ENCODE measurements around the gene ENSA.
"Not testable (repeated sequence)": the region's sequence is repeated elsewhere in the genome, so short reads cannot be mapped to it uniquely, and the experiment has no call there.

Gene ENSA

DNA sequence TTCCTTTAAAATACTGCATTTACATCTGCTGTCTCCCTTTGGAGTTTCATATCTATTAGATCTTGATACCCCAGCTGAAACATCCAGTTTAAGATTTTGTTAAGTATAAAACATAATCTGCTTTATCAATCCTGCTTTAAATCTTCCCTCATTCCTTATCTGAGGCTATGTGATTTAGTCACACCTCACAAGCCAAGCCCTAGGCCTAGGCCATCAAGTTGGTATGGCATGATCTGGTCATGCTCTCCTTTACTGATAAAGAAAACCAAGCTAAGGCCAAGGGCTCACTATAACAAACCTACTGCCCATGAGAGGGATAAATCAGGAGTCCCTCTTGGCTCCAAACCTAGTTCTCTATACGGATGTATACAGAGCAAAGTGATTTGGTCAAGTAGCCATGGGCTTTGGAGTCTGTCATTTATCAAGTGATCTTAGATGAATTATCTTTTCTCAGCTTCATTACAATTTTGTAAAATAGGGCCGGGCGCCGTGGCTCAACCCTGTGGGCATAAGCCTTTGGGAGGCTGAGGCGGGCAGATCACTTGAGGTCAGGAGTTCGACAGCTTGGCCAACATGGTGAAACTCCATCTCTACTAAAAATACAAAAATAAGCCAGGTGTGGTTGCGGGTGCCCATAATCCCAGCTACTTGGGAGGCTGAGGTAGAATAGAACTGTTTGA is 22.8 kb downstream of the ENSA start:
- Mint-ChIP-seq H3K4me1 (peaks cover 32% of the 10 kb centered on the region), H3K36me3 (peaks cover 5% of the 10 kb centered on the region), H3K4me3 (no peak overlapping the region), H3K27ac (peak overlapping the region; percentile 56), H3K27me3 (no peaks in the 10 kb centered on the region), H3K9me3 (no peaks in the 10 kb centered on the region)

DNA sequence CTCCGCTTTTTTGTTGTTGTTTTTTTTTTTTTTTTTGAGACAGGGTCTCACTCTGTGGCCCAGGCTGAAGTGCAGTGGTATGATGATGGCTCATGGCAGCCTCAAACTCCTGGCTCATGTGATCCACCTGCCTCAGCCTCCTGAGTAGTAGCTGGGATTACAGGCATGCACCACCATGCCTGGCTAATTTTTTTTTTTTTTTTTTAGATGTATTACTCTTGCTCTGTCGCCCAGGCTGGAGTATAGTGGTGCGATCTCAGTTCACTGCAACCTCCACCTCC is 24.0 kb downstream of the ENSA start:
- not testable (repeated sequence) for H3K9me3 Mint-ChIP-seq, H3K27me3 Mint-ChIP-seq, H3K36me3 Mint-ChIP-seq, H3K27ac Mint-ChIP-seq, H3K4me3 Mint-ChIP-seq
- peaks cover 24% of the 10 kb centered on the region for H3K4me1 Mint-ChIP-seq

DNA sequence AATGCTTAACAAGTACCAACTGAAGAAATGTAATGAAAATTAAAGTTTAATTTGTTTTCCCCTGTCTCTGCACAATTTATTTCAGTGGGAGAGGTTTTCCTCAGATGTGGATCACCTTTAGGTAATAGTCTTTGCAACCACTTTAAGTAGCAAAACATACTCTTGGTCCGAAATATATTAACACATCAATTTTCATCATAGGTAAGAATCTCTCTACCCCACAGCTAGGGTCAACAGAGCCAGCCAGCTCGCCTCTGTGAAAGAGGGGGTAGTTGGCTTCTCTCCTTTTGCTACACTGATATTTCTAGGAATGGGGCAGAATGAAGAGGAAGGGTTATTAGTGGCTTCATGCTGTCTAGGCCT is 25.2 kb downstream of the ENSA start:
- Mint-ChIP-seq H3K36me3 (peaks cover 9% of the 10 kb centered on the region), H3K27me3 (no peaks in the 10 kb centered on the region), H3K27ac (peak overlapping the region; percentile 96), H3K4me1 (peaks cover 24% of the 10 kb centered on the region), H3K4me3 (peak overlapping the region; percentile 36), H3K9me3 (no peaks in the 10 kb centered on the region)

DNA sequence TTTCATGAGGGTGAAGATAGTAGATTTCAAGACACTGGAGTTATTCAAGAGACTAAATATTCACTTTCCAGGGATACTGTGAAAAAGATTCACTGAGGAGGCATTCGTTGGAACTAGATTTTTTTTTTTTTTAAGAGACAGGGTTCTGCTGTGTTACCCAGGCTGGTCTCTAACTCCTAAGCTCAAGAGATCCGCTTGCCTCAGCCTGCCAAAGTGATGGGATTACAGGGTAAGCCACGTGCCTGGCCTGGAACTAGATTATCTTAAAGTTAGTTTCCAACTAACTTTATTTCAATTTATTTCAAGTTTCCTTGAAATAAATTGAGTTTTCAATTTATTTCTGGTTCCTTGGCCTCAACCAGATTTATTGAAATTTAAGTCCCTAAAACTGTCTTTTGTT is 25.7 kb downstream of the ENSA start:
- Mint-ChIP-seq H3K27ac (peak overlapping the region; percentile 94), H3K4me1 (peaks cover 24% of the 10 kb centered on the region), H3K36me3 (peaks cover 9% of the 10 kb centered on the region), H3K27me3 (no peaks in the 10 kb centered on the region), H3K4me3 (no peak overlapping the region), H3K9me3 (no peaks in the 10 kb centered on the region)

DNA sequence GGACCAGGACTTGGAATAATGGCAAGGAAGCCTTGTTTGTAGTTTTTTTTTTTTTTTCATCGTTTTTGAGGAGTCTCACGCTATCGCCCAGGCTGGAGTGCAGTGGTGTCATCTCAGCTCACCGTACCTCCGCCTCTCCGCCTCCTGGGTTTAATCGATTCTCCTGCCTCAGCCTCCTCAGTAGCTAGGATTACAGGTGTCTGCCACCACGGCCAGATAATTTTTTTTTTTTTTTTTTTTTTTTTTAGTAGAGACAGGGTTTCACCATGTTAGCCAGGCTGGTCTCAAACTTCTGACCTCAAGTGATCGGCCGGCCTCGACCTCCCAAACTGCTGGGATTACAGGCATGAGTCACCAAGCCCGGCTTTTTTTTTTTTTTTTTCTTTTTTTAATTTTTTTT is 27.0 kb downstream of the ENSA start:
- H3K27ac Mint-ChIP-seq, H3K9me3 Mint-ChIP-seq, H3K4me3 Mint-ChIP-seq, H3K36me3 Mint-ChIP-seq, H3K27me3 Mint-ChIP-seq: not testable (repeated sequence)
- H3K4me1 Mint-ChIP-seq: peaks cover 24% of the 10 kb centered on the region

DNA sequence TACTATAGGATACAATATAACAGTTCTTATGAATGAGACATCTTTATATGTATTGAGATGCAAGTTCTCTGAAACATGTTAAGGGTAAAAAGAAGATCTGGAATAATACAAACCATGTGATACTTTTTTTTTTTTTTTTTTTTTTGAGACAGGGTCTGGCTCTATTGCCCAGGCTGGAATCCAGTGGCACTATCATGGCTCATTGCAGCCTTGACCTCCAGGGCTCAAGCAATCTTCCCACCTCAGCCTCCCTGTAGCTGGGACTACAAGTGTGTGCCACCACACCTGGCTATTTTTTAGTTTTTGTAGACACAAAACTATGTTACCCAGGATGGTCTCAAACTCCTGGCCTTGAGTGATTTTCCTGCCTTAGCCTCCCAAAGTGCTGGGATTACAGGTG is 27.9 kb downstream of the ENSA start:
- H3K9me3 Mint-ChIP-seq: no peaks in the 10 kb centered on the region
- H3K4me3 Mint-ChIP-seq: no peak overlapping the region
- H3K27ac Mint-ChIP-seq: no peak overlapping the region
- H3K27me3 Mint-ChIP-seq: no peaks in the 10 kb centered on the region
- peaks cover 9% of the 10 kb centered on the region for H3K36me3 Mint-ChIP-seq
- peaks cover 23% of the 10 kb centered on the region for H3K4me1 Mint-ChIP-seq

DNA sequence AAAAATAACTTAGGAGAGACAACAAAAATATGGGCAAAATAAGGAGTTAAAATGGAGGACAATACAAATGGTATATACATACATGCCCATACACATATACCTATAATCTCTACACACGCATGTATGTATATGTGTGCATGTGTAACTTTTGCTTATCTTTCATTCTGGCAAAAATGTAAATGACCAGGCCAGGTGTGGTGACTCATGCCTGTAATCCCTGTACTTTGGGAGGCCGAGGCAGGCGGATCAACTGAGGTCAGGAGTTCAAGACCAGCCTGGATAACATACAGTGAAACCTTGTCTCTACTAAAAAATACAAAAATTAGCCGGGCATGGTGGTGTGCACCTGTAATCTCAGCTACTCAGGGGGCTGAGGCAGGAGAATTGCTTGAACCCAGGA is 31.1 kb downstream of the ENSA start:
- H3K9me3 Mint-ChIP-seq, H3K27ac Mint-ChIP-seq, H3K27me3 Mint-ChIP-seq, H3K36me3 Mint-ChIP-seq, H3K4me3 Mint-ChIP-seq: not testable (repeated sequence)
- H3K4me1 Mint-ChIP-seq: peaks cover 14% of the 10 kb centered on the region

DNA sequence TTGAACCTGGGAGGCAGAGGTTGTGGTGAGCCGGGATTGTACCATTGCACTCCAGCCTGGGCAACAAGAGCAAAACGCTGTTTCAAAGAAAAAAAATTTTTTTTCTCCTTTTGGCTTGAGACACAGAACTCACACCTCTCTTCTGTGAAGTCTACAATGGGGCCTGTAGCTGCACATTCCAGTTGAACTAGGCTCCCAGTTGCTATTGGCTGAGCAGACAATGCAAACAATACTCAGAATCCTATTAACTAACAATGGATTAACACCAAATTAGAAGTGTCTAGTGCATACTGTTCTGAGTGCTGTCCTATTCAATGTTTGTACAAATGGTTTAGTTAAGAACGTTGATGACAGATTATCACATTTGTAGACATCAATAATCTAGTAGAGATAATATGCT is 32.4 kb downstream of the ENSA start:
- Mint-ChIP-seq H3K9me3 (no peaks in the 10 kb centered on the region), H3K27ac (no peak overlapping the region), H3K4me1 (peaks cover 11% of the 10 kb centered on the region), H3K36me3 (peaks cover 4% of the 10 kb centered on the region), H3K4me3 (no peak overlapping the region), H3K27me3 (no peaks in the 10 kb centered on the region)

DNA sequence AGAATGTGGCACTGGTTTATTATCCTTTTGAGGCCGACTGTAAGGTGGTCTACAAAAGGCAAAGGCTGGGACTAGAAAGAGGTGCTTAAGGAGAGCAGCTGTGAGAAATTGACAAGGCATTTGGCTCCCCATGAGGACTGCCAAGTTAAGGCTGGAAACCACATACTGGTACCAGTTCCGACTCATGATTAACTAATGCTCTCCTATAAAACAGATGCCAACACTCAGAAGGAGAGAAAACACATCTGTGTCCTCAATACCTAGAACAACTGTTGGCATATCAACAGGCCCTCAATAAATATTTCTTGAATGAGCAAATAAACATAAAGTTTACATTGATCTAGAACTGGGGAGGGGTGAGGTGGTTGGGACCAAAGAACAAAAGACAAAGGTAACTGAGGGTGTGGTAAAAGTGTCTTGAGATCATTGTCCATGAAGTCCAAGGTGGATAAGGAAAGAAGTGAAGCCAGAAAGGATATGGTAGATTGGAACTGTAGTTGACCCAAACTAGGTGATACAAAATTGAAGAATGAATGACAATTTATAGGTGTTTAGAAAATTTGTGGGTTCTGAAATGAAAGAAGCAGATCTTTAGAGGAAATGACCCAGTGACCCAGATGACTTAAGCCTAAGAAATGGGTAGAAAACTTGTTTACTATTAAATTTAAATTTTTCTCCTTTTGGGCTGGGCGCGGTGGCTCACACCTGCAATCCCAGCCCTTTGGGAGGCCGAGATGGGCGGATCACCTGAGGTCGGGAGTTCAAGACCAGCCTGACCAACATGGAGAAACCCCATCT is 33.1 kb downstream of the ENSA start:
- H3K36me3 Mint-ChIP-seq: peaks cover 4% of the 10 kb centered on the region
- no peaks in the 10 kb centered on the region for H3K9me3 Mint-ChIP-seq
- no peak overlapping the region for H3K27ac Mint-ChIP-seq
- H3K4me3 Mint-ChIP-seq: no peak overlapping the region
- no peaks in the 10 kb centered on the region for H3K27me3 Mint-ChIP-seq
- H3K4me1 Mint-ChIP-seq: peaks cover 11% of the 10 kb centered on the region

DNA sequence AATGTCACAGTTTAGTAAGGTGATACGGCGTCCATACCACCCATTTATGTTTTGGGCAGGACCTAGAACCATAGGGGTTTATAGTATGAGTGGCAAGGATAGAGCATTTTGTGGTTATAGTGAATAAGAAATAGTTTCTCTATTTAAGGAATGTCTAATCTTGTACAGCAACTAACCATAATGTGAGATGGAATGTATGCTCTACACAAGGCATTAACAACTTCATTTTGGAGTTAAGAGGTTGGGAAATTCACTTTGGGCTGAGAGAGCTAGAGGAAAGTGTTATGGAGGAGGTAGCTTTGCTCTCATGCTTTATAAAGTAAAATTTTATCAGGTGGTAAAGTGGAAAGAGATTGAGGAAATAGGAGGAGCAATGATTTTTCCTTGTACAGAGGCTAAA is 47.0 kb downstream of the ENSA start:
- H3K9me3 Mint-ChIP-seq: no peaks in the 10 kb centered on the region

DNA sequence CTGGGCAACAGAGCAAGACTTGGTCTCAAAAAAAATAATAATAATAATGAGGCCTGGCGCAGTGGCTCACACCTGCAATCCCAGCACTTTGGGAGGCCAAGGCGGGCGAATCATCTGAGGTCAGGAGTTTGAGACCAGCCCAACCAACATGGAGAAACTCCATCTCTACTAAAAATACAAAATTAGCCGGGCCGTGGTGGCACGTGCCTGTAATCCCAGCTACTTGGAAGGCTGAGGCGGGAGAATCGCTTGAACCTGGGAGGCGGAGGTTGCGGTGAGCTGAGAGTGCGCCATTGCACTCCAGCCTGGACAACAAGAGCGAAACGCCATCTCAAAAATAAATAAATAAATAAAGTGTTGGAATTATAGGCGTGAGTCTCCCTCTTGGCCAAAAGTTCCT is 47.5 kb downstream of the ENSA start:
- H3K27ac Mint-ChIP-seq, H3K27me3 Mint-ChIP-seq, H3K4me3 Mint-ChIP-seq, H3K9me3 Mint-ChIP-seq: not testable (repeated sequence)
- peaks cover 15% of the 10 kb centered on the region for H3K4me1 Mint-ChIP-seq
- peaks cover 20% of the 10 kb centered on the region for H3K36me3 Mint-ChIP-seq

More for the DNA sequence above, 47.0 kb downstream of the ENSA start:
- H3K27me3 Mint-ChIP-seq: no peaks in the 10 kb centered on the region
- no peak overlapping the region for H3K27ac Mint-ChIP-seq
- peaks cover 15% of the 10 kb centered on the region for H3K4me1 Mint-ChIP-seq
- H3K4me3 Mint-ChIP-seq: no peak overlapping the region
- peaks cover 16% of the 10 kb centered on the region for H3K36me3 Mint-ChIP-seq

DNA sequence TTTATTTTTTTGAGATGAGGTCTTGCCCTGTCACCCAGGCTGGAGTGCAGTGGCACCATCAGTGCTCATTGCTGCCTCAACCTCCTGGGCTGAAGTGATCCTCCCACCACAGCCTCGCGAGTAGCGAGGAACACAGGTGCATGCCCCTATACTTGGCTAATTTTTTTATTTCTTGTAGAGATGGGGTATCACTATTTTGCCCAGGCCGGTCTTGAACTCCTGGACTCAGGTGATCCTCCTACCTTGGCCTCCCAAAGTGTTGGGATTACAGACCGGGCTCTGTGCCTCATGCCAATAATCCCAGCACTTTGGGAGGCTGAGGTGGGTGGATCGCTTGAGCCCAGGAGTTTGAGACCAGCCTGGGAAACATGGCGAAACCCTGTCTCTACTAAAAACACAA is 48.0 kb downstream of the ENSA start:
- H3K9me3 Mint-ChIP-seq, H3K4me3 Mint-ChIP-seq, H3K27ac Mint-ChIP-seq, H3K27me3 Mint-ChIP-seq: not testable (repeated sequence)
- Mint-ChIP-seq H3K36me3 (peaks cover 24% of the 10 kb centered on the region), H3K4me1 (peaks cover 15% of the 10 kb centered on the region)

DNA sequence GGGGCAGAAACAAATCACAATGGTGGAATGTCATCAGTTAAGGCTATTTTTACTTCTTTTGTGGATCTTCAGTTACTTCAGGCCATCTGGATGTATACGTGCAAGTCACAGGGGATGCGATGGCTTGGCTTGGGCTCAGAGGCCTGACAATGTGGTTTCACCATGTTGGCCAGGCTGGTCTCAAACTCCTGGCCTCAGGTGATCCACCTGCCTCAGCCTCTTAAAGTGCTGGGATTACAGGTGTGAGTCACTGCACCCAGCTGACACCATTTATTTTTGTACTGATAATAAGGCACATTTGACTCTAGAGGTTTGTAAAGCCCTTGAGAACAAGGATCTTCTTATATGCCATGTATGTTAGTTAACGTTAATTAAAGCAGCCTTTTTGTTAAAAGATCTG is 48.4 kb downstream of the ENSA start:
- H3K4me3 Mint-ChIP-seq: peak overlapping the region; percentile 74
- H3K36me3 Mint-ChIP-seq: peaks cover 28% of the 10 kb centered on the region
- H3K27ac Mint-ChIP-seq: peak overlapping the region; percentile 82
- peaks cover 17% of the 10 kb centered on the region for H3K4me1 Mint-ChIP-seq
- not testable (repeated sequence) for H3K9me3 Mint-ChIP-seq, H3K27me3 Mint-ChIP-seq

DNA sequence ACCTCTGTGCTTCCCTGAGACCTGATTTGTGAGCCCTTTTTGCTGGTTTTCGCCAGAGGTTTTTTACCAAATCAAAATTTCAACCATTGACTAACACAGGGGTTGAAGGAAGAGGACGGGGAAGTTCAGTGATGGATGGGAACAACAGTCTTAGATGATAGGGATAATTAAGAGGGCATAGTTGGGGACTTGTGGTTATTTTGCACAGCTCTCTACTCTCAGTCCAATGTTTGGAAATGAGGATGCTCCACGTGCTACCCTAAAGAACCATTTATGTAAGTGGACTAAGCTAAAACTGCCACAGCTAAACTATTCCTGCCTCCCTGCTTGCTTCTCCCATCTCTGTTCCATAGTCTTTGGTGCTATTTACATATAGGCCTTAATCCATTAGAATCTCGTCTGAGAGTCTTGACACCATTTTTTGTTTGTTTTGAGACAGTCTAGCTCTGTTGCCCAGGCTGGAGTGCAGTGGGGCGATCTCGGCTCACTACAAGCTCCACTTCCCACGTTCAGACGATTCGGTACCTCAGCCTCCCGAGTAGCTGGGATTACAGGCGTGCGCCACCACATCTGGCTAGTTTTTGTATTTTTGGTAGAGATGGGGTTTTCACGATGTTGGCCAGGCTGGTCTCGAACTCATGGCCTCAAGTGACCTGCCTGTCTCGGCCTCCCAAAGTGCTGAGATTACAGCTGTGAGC is 49.3 kb downstream of the ENSA start:
- Mint-ChIP-seq H3K4me1 (peaks cover 23% of the 10 kb centered on the region), H3K9me3 (no peaks in the 10 kb centered on the region), H3K27me3 (no peaks in the 10 kb centered on the region), H3K27ac (peak overlapping the region; percentile 82), H3K4me3 (peak overlapping the region; percentile 74), H3K36me3 (peaks cover 35% of the 10 kb centered on the region)

DNA sequence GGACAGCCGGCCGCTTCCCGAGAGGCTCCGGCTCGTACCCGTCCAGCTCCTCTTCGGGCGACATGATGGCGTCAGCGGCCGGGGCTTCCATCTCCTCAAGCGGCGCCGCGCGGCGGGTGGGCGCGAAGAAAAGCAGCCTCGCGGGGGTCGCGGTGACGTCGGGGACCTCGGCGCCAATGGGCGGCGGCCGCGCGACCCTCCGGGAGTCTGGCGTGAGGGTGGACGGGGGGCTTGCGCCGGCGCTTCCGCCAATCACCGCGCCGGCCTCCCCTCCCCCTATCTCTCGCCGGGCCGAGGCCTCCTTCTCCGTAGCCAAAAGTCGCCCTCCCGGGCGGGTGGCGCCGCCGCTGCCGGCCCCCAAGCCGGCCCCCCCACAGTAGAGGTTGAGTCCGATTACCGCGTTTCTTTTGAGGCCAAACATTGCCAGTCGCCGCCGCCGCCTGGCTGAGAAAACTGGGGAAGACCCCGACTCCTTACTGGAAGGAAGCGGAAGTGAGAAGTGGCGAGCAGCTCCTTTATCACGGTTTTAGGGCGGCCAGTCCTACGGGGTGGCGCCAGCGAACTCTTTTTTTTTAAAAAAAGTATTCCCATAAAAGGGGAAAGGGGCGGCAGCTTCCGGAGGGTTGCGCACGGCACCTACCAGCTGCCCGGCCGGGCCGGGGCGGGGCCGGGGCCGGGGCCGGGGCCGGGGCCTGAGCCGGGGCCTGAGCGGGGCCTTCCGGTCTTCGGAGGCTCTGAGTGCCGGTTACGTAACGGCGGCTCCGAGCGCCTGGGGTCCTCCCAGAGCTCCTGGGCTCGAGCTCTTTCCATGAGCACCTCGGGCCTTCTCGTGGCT is 50.1 kb downstream of the ENSA start, which contains the start of gene MCL1:
Gene MCL1 (minus strand): TSS at position 501 of the 835 bp plus-strand sequence. CDS start 80 bp downstream, at position 421.
- H3K27ac Mint-ChIP-seq: peak within 1 kb of the TSS; percentile 98
- no peaks in the 10 kb centered on the region for H3K9me3 Mint-ChIP-seq
- peak within 1 kb of the TSS; percentile 98 for H3K4me3 Mint-ChIP-seq
- no peaks in the 10 kb centered on the region for H3K27me3 Mint-ChIP-seq
- H3K36me3 Mint-ChIP-seq: peaks cover 43% of the 10 kb centered on the region
- H3K4me1 Mint-ChIP-seq: peaks cover 31% of the 10 kb centered on the region

Measured in activated naive CD4-positive, alpha-beta T cell treated with anti-CD3 and anti-CD28 coated beads, Interleukin-2, amount 50 U/mL, for 24 hours (primary cell).